Right lobe of liver (tissue), 6 donors: ENCODE data around the gene PLEKHF1. TPM values are rescaled to one million over a fixed set of nuclear protein-coding genes. Genes with fewer than 3 reads are reported as not detected.
"Not testable (repeated sequence)": the region's sequence is repeated elsewhere in the genome, so short reads cannot be mapped to it uniquely, and the experiment has no call there.

Experiments
- ATAC-seq, 4 donors: fragments of 200-7000 bp; cut with Tn5 transposase; one replicate each; pipeline ENCODE4 v1.9.1; 2020; ENCODE audit warnings: mild to moderate bottlenecking in 4 of 4, moderate library complexity in 4 of 4
- DNase-seq, 3 donors: peaks; one replicate each; pipeline ENCODE4 v3.0.0-alpha.2; 2020
- H3K27ac ChIP-seq, 3 donors: fragments of 200-600 bp; one replicate each; pipeline ENCODE4 v1.8.0; 2022
- H3K27me3 ChIP-seq, 2 donors: fragments of 200-600 bp; one replicate each; pipeline ENCODE4 v1.8.0; 2022
- H3K36me3 ChIP-seq, 4 donors: fragments of 200-600 bp; sonication (generic) in 1 of 4; one replicate each; pipeline versions ENCODE4 v1.5.1 to v1.8.0; 2017 to 2022; ENCODE audit warnings: control low read depth in 1 of 4
- H3K4me1 ChIP-seq, 4 donors: fragments of 200-600 bp; sonication (generic) in 1 of 4; one replicate each; pipeline versions ENCODE4 v1.5.1 to v1.8.0; 2017 to 2022; ENCODE audit warnings: control low read depth in 1 of 4
- H3K4me3 ChIP-seq, 3 donors: fragments of 200-600 bp; one replicate each; pipeline ENCODE4 v1.8.0; 2022
- H3K9me3 ChIP-seq, 4 donors: fragments of 200-600 bp; sonication (generic) in 1 of 4; one replicate each; pipeline versions ENCODE4 v1.5.1 to v1.8.0; 2017 to 2022; ENCODE audit warnings: control low read depth in 1 of 4
- CTCF ChIP-seq, 4 donors: fragments of 200-600 bp in 3 of 4; fragments of 450-650 bp in 1 of 4; IDR thresholded peaks; one replicate each; pipeline versions ENCODE4 v1.5.1 to v1.8.0; 2016 to 2022; ENCODE audit warnings: antibody characterized with exemption in 4 of 4, mild to moderate bottlenecking in 2 of 4
- POLR2A ChIP-seq: fragments of 450-650 bp; IDR thresholded peaks from one replicate; pipeline ENCODE4 v1.6.1; 2017; ENCODE audit warnings: antibody characterized with exemption, mild to moderate bottlenecking
- WGBS: methylation state at CpG from one replicate; pipeline ENCODE4 v1.1.6; 2018; ENCODE audit warnings: low coverage, low lambda C conversion rate; ENCODE audit not compliant: insufficient coverage; ENCODE audit errors: missing lambda C conversion rate; 5-methylcytosine and 5-hydroxymethylcytosine counted together
- intact Hi-C, 2 donors: fragments of 100-400 bp; cut with DNase I; formaldehyde crosslinking; loops; one replicate each; pipeline versions ENCODE4 v1.11.2 to v1.14.1; 2022
- total RNA-seq, 6 experiments: library from RNA; depleted of rRNA in 2 of 6; stranded (reverse); fragments of >200 nt in 2 of 6; fragmentation: NEBNext Ultra II Directional in 3 of 6; extraction: Animal tissue kit (Norgen Biotek cat#: 25700) in 3 of 6; gene quantifications; one replicate each; pipeline versions ENCODE4 v1.1.0 to v1.2.4, GENCODE V29; 2016 to 2023
- donor health status: DM: no; HTN: yes; CAD: no.
- donor health status: DM: no; HTN: no; CAD: no.
- donor health status: DM: no; HTN: no; CAD: no.
- donor health status: DM: no; HTN: yes; CAD: no.
- donor health status: DM: no; HTN: yes; CAD: no.

Gene PLEKHF1
- total RNA-seq, 6 experiments from 2014 or later, result 5.6 to 13.8 (median 9.8) TPM

DNA sequence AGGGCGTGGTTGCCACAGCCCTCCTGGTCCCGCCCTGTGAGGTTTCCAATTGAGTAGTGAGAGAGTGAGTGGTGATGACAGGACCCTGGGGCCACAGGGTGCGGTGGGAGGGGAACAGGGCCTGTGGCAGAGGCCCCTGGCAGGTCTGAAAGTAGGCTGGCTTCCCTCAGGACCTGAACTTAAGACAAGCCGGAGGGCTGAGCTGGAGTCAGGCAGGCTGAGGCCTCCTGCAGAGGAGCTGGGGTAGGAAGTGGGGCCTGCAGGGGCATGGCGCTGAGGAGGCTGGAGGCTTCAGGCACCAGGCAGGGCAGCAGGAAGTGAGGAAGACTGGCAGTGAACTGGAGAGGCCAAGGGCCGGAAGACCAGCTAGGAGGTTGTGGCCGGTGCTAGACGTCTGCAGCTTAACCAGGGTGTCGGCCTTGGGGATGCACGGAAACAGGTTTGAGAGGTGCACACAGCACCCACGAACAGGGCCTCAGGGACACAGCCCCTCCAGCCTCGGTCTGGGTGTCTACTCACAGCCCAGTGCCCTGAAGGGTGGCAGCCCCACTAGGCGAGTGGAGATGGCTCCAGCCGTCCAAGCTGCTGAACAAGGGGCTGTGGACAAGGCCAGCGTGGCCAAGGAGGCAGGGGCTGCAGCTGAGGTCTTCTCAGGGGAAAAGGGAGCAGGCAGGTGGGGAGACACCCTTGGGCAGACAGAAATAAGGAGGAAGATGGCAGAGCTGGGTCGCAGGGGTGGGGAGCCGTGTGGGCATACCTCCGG is 41.4 kb upstream of the PLEKHF1 start:
- ATAC-seq (peak in 2 of 4 donors; percentile 13 to 16), DNase-seq (no peak)
- no peaks in the 10 kb centered on the region for H3K4me1 ChIP-seq
- WGBS, result 66% methylated on average over 4 of the region's 18 CpGs
- H3K27ac ChIP-seq, result no peak overlapping the region
- intact Hi-C loops, result no loop called here
- H3K27me3 ChIP-seq, result no peaks in the 10 kb centered on the region
- H3K9me3 ChIP-seq, result no peaks in the 10 kb centered on the region
- no peak overlapping the region for H3K4me3 ChIP-seq
- no peaks in the 10 kb centered on the region for H3K36me3 ChIP-seq
- TF ChIP-seq POLR2A (no peak), CTCF (IDR thresholded peaks at IDR 0.05) (no peak)

- Histone ChIP-seq H3K27me3 (no peaks in the 10 kb centered on the region), H3K27ac (no peak overlapping the region), H3K9me3 (no peaks in the 10 kb centered on the region), H3K4me3 (no peak overlapping the region), H3K4me1 (no peaks in the 10 kb centered on the region), H3K36me3 (no peaks in the 10 kb centered on the region)
- TF ChIP-seq CTCF (IDR thresholded peaks at IDR 0.05), result no peak
- TF ChIP-seq POLR2A, result no peak
- ATAC-seq (no peak), DNase-seq (no peak)
- intact Hi-C loops, result no loop called here
- WGBS, result 72% methylated on average over 4 of the region's 6 CpGs
Observed at GRCh38 chr19:29624489-29625185, 40.6 kb upstream of the PLEKHF1 start.

DNA sequence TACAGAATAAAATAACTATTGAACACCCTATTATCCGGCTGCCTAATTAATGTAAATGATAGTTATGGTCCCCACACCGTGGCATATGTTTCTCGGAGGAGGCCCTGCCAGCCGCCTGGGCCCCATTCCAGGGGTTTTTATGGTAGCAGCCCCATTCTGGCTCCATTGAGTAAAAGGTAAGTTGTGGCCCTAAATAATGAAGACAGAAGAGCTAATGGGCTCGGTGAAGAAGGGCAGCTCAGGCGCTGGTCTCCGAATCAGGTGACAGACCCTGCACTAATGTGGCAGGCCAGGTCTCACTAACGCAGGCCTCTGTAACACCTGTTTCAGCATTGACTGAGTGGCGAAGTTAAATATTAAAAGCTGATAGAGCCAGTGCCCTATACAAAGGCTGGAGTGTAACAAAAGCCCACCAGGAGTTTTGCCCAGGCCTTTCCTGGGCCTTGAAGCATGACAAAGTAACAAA is 40.0 kb upstream of the PLEKHF1 start:
- ATAC-seq (no peak), DNase-seq (no peak)
- no peak for TF ChIP-seq POLR2A
- 55% methylated on average over 9 of the region's 9 CpGs for WGBS
- Histone ChIP-seq H3K9me3 (no peaks in the 10 kb centered on the region), H3K27ac (no peak overlapping the region), H3K36me3 (no peaks in the 10 kb centered on the region), H3K27me3 (no peaks in the 10 kb centered on the region), H3K4me3 (no peak overlapping the region), H3K4me1 (no peaks in the 10 kb centered on the region)
- intact Hi-C loops, result no loop called here

DNA sequence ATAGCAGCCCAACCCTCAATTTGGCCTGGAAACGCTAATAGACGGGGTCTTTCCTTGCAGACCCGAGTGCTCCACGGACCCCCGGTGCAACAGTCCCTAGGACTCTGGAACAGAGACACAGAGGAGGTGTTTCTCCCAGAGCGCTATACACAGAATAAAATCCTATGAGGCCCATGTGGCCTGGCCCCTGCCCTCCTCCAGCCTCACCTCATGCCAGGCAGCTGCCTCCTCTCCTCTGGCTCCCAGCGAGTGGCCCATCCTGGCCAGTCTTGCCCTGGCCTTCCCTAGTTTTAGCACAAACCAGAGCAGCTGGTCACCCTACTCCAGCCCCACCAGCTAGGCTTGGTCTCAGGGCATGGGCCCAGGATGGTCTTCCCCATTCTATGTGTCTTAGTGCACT is 38.9 kb upstream of the PLEKHF1 start:
- Histone ChIP-seq H3K4me3 (no peak overlapping the region), H3K27ac (no peak overlapping the region), H3K4me1 (no peaks in the 10 kb centered on the region), H3K9me3 (no peaks in the 10 kb centered on the region), H3K27me3 (no peaks in the 10 kb centered on the region), H3K36me3 (no peaks in the 10 kb centered on the region)
- 91% methylated on average over 4 of the region's 7 CpGs for WGBS
- peak in 1 of 3 donors; percentile 31 for DNase-seq
- TF ChIP-seq POLR2A (no peak), CTCF (IDR thresholded peaks at IDR 0.05) (no peak)
- no peak for ATAC-seq
- intact Hi-C loops, result no loop called here

GRCh38 chr19:29626832-29627231 is 38.4 kb upstream of the PLEKHF1 start:
- H3K27ac ChIP-seq, H3K4me3 ChIP-seq, H3K9me3 ChIP-seq, H3K27me3 ChIP-seq, H3K4me1 ChIP-seq, H3K36me3 ChIP-seq, intact Hi-C loops, ATAC-seq: not testable (repeated sequence)
- WGBS, result 84% methylated on average over 4 of the region's 9 CpGs
- DNase-seq, result peak in 1 of 3 donors; percentile 3
